Fibroblast of skin of abdomen (primary cell): ENCODE results near the gene GALNT8. TPM values are rescaled to one million over a fixed set of nuclear protein-coding genes. Genes with fewer than 3 reads are reported as not detected.
A peak's percentile ranks its signal among the peaks of the same experiment; 100 is the strongest.
"Not testable (repeated sequence)": the region's sequence is repeated elsewhere in the genome, so short reads cannot be mapped to it uniquely, and the experiment has no call there.

ENCODE experiments used
- DNase-seq: peaks from one replicate; pipeline ENCODE4 v3.0.0-alpha.2; 2013
- polyA plus RNA-seq, 2 experiments: library from polyadenylated mRNA; unstranded; fragments of 120-200 nt; gene quantifications; one replicate each; pipeline ENCODE4 v1.2.1, GENCODE V29; 2013; ENCODE audit not compliant: insufficient read length in 2 of 2

Gene GALNT8
- 1.2 TPM for polyA plus RNA-seq (2013, experiment 1 of 2; ENCODE audit: insufficient read length)
- polyA plus RNA-seq (2013, experiment 2 of 2; ENCODE audit: insufficient read length) = 1.4 TPM

GRCh38 chr12:4719821-4720636, at the start of gene GALNT8:
Gene GALNT8, plus strand, starts transcription at chr12:4720400. Its CDS starts 278 bp downstream, at chr12:4720678.
- no peak for DNase-seq

GRCh38 chr12:4679711-4680110, 40.5 kb upstream of the GALNT8 start:
- DNase-seq = no peak

GRCh38 chr12:4681732-4682131, 38.5 kb upstream of the GALNT8 start:
- DNase-seq = no peak

- no peak for DNase-seq
Observed at GRCh38 chr12:4685317-4685716, 34.9 kb upstream of the GALNT8 start.

GRCh38 chr12:4690760-4691159, 29.4 kb upstream of the GALNT8 start:
- no peak for DNase-seq

- DNase-seq = peak; percentile 38
Observed at GRCh38 chr12:4700621-4701026, 19.6 kb upstream of the GALNT8 start.

GRCh38 chr12:4701395-4702190, 18.6 kb upstream of the GALNT8 start:
- DNase-seq = peak; percentile 13

GRCh38 chr12:4703676-4704075, 16.5 kb upstream of the GALNT8 start:
- no peak for DNase-seq

GRCh38 chr12:4705824-4706223, 14.4 kb upstream of the GALNT8 start:
- no peak for DNase-seq

- no peak for DNase-seq
Observed at GRCh38 chr12:4707306-4707705, 12.9 kb upstream of the GALNT8 start.

- DNase-seq = no peak
Observed at GRCh38 chr12:4710113-4710512, 10.1 kb upstream of the GALNT8 start.

GRCh38 chr12:4714879-4715278, 5.3 kb upstream of the GALNT8 start:
- no peak for DNase-seq

GRCh38 chr12:4717806-4718205, 2.4 kb upstream of the GALNT8 start:
- no peak for DNase-seq

- DNase-seq = no peak
Observed at GRCh38 chr12:4720637-4720995, 416 bp downstream of the GALNT8 start.

GRCh38 chr12:4721587-4721986, 1.4 kb downstream of the GALNT8 start:
- not testable (repeated sequence) for DNase-seq

GRCh38 chr12:4723226-4723625, 3.0 kb downstream of the GALNT8 start:
- no peak for DNase-seq

- no peak for DNase-seq
Observed at GRCh38 chr12:4725057-4725456, 4.9 kb downstream of the GALNT8 start.

GRCh38 chr12:4734625-4735340, 14.6 kb downstream of the GALNT8 start:
- DNase-seq = no peak

GRCh38 chr12:4736091-4736490, 15.9 kb downstream of the GALNT8 start:
- no peak for DNase-seq

GRCh38 chr12:4738541-4738940, 18.3 kb downstream of the GALNT8 start:
- no peak for DNase-seq

GRCh38 chr12:4742416-4742970, 22.3 kb downstream of the GALNT8 start:
- no peak for DNase-seq

GRCh38 chr12:4743046-4743445, 22.8 kb downstream of the GALNT8 start:
- DNase-seq = no peak

- DNase-seq = no peak
Observed at GRCh38 chr12:4744709-4745108, 24.5 kb downstream of the GALNT8 start.
